D721Med (cell line): ENCODE data around the gene PPP1R14C.

Experiments
- DNase-seq: peaks from one replicate; pipeline ENCODE4 v3.0.0; 2011; ENCODE audit warnings: low spot score; ENCODE audit not compliant: insufficient read length
- FAIRE-seq: peaks from 2 replicates; lab custom pipeline; 2011; peaks lifted over from hg19 to GRCh38; lab: Jason Lieb, UNC
- TF ChIP-seq, protein P1 (sequence below): IDR thresholded peaks from 2 replicates; pipeline ENCODE4 v1.5.1; 2012; ENCODE audit warnings: mild to moderate bottlenecking, control low read depth; ENCODE audit not compliant: insufficient read depth; ENCODE audit errors: missing control alignments

Gene PPP1R14C

DNA sequence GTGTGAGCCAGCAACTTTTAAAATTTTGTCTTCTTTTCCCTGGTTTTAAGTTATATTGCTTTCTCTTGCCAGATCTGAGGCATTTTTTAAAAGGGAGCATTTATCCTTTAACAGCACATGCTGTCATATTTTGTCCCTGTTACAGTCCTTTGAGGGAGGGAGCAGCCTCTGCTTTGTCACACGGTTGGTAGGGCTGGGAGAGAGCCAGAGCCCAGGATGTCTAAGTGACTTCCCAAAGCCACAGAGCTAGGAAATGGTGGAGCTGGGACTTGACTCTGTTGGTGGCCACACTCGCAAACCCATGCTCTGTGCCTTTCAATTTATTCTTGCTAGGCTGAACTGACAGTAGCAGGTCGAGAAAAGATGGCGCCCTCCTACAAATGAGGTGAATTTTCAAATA, 145.6 kb downstream of the PPP1R14C start:
- FAIRE-seq = no peak
- TF ChIP-seq, protein P1, sequence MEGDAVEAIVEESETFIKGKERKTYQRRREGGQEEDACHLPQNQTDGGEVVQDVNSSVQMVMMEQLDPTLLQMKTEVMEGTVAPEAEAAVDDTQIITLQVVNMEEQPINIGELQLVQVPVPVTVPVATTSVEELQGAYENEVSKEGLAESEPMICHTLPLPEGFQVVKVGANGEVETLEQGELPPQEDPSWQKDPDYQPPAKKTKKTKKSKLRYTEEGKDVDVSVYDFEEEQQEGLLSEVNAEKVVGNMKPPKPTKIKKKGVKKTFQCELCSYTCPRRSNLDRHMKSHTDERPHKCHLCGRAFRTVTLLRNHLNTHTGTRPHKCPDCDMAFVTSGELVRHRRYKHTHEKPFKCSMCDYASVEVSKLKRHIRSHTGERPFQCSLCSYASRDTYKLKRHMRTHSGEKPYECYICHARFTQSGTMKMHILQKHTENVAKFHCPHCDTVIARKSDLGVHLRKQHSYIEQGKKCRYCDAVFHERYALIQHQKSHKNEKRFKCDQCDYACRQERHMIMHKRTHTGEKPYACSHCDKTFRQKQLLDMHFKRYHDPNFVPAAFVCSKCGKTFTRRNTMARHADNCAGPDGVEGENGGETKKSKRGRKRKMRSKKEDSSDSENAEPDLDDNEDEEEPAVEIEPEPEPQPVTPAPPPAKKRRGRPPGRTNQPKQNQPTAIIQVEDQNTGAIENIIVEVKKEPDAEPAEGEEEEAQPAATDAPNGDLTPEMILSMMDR = no peak
- DNase-seq = no peak

DNA sequence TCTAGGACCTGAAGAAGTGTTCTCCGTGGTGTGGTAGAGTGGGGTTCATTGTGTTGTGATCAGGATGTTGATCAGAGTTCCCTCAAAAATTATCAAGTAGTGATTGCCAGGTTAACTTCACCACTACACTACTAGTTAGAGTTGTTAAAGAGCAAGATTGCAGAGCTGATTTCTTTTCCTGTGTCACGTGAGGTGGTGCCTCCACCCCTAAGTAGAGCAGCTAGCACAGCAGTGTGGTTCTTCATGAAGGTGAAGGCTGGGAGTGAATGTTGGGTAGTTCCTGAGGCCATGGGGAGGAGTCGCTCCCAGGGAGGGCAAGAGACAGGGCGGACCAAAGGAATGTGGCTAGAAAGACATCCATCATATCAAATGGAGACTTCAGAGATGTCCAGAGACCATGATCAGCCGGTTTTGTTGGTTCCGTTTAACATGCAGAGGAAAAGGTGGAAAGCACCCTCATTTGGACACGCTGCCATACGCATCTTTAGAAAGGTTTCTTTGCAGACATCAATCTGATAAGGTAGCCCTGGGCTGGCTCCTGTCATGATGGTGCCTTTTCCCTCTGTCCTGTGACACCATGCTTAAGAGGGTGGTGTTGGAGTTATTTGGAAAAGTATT, 146.7 kb downstream of the PPP1R14C start:
- no peak for FAIRE-seq
- TF ChIP-seq, protein P1 = no peak
- no peak for DNase-seq

DNA sequence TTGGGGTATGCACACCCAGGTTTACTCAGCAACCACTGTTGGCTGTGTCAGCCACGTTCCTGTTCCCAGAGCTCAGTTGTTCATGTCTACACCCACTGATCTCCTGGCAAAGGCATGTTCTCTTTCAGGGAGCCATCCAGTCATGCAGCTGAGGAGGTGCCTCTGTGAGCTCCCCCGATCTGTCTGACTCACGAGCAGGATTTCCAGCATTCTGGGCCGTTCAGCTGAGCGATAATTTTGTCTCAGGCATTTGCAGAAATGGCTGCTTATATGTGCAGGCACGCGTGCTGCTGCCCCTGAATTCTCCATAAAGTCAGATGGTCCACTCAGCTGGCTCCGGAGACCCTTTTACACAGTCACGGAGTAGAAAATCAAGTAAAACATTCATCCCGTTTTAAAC, 147.6 kb downstream of the PPP1R14C start:
- TF ChIP-seq, protein P1 = no peak
- no peak for FAIRE-seq
- no peak for DNase-seq

DNA sequence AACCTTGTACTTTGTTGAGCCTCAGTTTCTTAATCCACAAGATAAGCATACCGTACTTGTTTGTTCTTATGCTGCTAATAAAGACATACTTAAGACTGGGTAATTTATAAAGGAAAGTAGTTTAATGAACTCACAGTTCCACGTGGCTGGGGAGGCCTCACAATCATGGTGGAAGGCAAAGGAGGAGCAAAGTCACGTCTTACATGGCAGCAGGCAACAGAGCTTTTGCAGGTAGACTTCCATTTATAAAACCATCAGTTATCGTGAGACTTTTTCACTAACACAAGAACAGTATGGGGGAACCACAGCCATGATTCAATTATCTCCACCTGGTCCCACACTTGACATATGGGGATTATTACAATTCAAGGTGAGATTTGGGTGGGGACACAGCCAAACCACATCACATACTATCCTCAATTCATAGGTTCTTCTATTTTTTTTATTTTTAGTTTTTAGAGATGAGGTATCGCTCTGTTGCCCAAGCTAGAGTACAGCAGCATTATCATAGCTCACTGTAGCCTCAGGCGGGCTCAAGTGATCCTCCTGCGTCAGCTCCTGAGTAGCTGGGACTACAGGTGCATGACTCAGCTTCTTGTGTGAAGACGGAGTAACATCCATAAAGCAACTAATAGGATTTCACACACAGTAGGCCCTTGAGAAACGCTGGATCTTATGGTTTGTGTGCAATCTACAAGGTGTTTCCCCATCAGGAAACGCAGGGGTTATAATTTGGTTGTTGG, 149.3 kb downstream of the PPP1R14C start:
- DNase-seq = no peak
- TF ChIP-seq, protein P1 = no peak
- no peak for FAIRE-seq

DNA sequence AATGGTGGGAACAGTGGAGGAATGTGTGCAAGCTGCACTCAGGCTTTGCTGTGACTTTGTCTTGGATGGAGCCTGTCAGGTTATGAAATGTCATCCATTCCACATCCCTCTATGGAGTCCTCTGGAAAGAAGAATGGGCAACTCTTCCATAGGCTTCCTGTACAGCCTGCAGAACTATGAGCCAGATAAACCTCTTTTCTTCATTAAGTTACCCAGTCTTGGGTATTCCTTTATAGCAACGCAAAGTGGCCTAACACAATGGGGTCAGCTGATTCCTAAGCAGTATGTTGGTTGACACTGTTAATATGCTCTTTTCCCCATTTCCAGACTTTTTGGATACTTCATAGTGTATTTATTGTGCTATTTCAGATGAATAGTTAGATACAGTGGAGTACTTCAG, 150.2 kb downstream of the PPP1R14C start:
- DNase-seq = no peak
- TF ChIP-seq, protein P1 = no peak
- no peak for FAIRE-seq

DNA sequence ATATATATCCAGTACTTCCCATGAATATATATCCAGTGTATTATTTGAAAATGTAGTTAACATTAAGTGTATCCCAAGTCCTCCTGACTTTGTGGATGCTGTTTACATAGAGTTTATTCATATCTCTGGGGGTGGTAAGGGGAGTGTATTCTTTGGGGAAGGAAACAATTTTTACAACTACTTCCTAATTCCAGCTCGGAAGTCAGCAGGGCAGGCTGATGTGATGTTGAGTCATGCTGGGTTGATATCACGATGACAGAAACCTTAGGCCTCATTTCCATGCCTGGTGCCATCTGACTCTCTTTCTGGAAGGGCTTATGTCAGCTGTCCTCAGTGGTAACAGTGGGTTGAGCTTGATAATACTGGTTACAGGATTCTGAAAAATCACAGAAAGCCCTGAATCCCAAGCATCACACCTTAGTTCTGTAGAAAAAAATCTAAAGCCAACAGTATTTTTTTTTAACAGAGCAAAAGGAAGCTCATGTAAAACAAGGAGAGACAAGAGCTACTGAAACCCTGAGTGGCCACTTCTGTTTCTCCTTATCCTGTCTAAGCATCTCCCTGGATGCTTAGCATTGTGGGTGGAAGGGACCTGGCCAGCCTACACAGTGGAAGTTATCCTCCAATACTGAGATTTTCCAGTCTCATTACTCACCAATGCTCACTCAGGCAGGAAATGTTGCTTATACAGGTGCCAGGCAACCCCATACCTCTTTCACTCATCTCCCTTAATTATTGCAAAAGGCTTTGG, 150.8 kb downstream of the PPP1R14C start:
- DNase-seq = no peak
- no peak for FAIRE-seq
- TF ChIP-seq, protein P1 = no peak
